Karpas-422 (cell line): ENCODE data around the gene ELOA. TPM values are rescaled to one million over a fixed set of nuclear protein-coding genes. Genes with fewer than 3 reads are reported as not detected.
"Not testable (repeated sequence)": the region's sequence is repeated elsewhere in the genome, so short reads cannot be mapped to it uniquely, and the experiment has no call there.

Source experiments
- DNase-seq: peaks from one replicate; pipeline ENCODE4 v3.0.0-alpha.2; 2015
- H2AFZ ChIP-seq: fragments of 200-600 bp; sonication (generic); 2 replicates; pipeline ENCODE4 v1.6.1; 2014; ENCODE audit warnings: antibody characterized with exemption, low read length, mixed read lengths
- H3K27ac ChIP-seq: fragments of 200-600 bp; sonication (generic); 2 replicates; pipeline ENCODE4 v1.5.1; 2014; ENCODE audit warnings: mild to moderate bottlenecking, low read length, moderate library complexity
- H3K27me3 ChIP-seq: fragments of 200-600 bp; sonication (generic); 2 replicates; pipeline ENCODE4 v1.6.1; 2014; ENCODE audit warnings: low read length, mixed read lengths
- H3K36me3 ChIP-seq: fragments of 200-600 bp; sonication (generic); 2 replicates; pipeline ENCODE4 v1.6.1; 2014; ENCODE audit warnings: low read length, mixed read lengths; ENCODE audit not compliant: insufficient read depth
- H3K4me1 ChIP-seq: fragments of 200-600 bp; sonication (generic); 2 replicates; pipeline ENCODE4 v1.6.1; 2014; ENCODE audit warnings: mild to moderate bottlenecking, low read length, mixed read lengths
- H3K4me2 ChIP-seq: fragments of 200-600 bp; sonication (generic); 2 replicates; pipeline ENCODE4 v1.6.1; 2014; ENCODE audit warnings: low read length, low read depth, mild to moderate bottlenecking; ENCODE audit not compliant: poor library complexity, severe bottlenecking
- H3K4me3 ChIP-seq: fragments of 200-600 bp; sonication (generic); 2 replicates; pipeline ENCODE4 v1.5.1; 2014; ENCODE audit warnings: mild to moderate bottlenecking, antibody characterized with exemption, low read length, mixed read lengths
- H3K79me2 ChIP-seq: fragments of 200-600 bp; sonication (generic); 2 replicates; pipeline ENCODE4 v1.6.1; 2014; ENCODE audit warnings: mild to moderate bottlenecking, low read length, mixed read lengths
- H3K9ac ChIP-seq: fragments of 200-600 bp; sonication (generic); 2 replicates; pipeline ENCODE4 v1.6.0; 2014; ENCODE audit warnings: low read length
- H3K9me2 ChIP-seq: fragments of 200-600 bp; sonication (generic), shearing (Covaris generic); replicated peaks from 2 replicates; pipeline ENCODE4 v1.6.0; 2014; ENCODE audit warnings: mild to moderate bottlenecking, low read length, moderate library complexity; ENCODE audit not compliant: insufficient read depth
- H3K9me3 ChIP-seq: fragments of 300-700, 200-600 bp; sonication (generic); 2 replicates; pipeline ENCODE4 v1.6.1; 2014; ENCODE audit warnings: low read length, mixed read lengths
- H4K20me1 ChIP-seq: fragments of 200-600 bp; sonication (generic); 2 replicates; pipeline ENCODE4 v1.6.1; 2014; ENCODE audit warnings: mild to moderate bottlenecking, antibody characterized with exemption, low read length, low read depth; ENCODE audit not compliant: insufficient read depth
- total RNA-seq: library from RNA; depleted of rRNA; stranded (reverse); fragments of >200 nt; shearing (Covaris generic); gene quantifications from 2 replicates; pipeline ENCODE4 v1.2.3, GENCODE V29; 2014; ENCODE audit warnings: low replicate concordance

Gene ELOA
- total RNA-seq, 1 experiment from 2014 or later: 14.6 TPM

- H3K79me2 ChIP-seq: peaks cover 53% of the 10 kb centered on the region
- H3K4me2 ChIP-seq: not testable (repeated sequence)
These were observed 39.9 kb downstream of the ELOA start for GRCh38 chr1:23783141-23783540.

DNA sequence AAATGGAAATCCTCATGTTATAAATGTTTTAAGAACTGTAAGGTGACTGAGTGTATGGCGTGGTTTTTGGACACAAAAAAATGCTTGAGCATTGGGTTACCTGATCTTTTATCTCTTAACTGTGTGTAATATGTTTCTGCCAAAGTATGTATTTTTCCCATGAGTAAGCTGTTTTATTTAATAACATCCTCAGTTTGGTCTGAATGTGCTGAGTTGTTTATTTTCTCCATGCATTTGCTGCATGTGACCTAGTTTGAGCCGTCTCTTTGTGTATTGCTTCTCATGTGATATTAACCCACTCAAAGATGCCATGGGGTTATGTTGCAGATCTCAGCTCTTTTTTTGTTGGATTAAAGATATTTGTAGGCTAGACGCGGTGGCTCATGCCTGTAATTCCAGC is 41.6 kb downstream of the ELOA start:
- H3K27me3 ChIP-seq: no peaks in the 10 kb centered on the region
- no peak overlapping the region for H3K27ac ChIP-seq
- H3K36me3 ChIP-seq: peaks cover 44% of the 10 kb centered on the region
- peaks cover 13% of the 10 kb centered on the region for H3K4me1 ChIP-seq
- peaks cover under 1% of the 10 kb centered on the region; the same call in 1 of the 2 replicates for H4K20me1 ChIP-seq
- no peak overlapping the region for H3K4me2 ChIP-seq
- no peak overlapping the region for H3K9ac ChIP-seq
- no peak overlapping the region for H3K4me3 ChIP-seq
- peaks cover 37% of the 10 kb centered on the region for H3K79me2 ChIP-seq
- DNase-seq: no peak
- H3K9me3 ChIP-seq: no peaks in the 10 kb centered on the region
- no peak overlapping the region for H2AFZ ChIP-seq
- no peaks in the 10 kb centered on the region for H3K9me2 ChIP-seq

More at GRCh38 chr1:23783141-23783540, 39.9 kb downstream of the ELOA start:
- H2AFZ ChIP-seq, H3K9me2 ChIP-seq, H3K27me3 ChIP-seq, H3K9me3 ChIP-seq, H3K9ac ChIP-seq, DNase-seq, H3K4me3 ChIP-seq, H3K27ac ChIP-seq: not testable (repeated sequence)
- Histone ChIP-seq H3K4me1 (peaks cover 14% of the 10 kb centered on the region), H3K36me3 (peaks cover 47% of the 10 kb centered on the region), H4K20me1 (peaks cover 13% of the 10 kb centered on the region)

DNA sequence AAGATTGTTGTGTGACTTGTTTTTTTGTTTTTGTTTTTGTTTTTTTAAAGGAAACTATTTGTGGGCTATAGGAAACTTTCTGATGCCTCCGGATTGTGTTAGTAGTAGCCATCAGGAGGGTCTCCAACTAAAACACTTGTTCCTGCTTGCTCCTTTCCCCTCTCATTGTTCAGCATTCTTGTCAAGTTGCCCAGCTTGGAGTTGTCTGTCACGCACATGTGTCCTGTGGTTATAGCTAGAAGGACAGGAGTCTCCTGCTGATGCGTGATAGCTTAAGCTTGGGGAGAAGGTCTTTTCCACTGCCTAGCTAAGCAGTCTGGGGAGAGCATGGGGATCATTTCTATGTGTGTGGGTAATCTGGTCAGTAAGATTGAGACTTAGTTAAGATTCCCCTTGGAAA is 44.4 kb downstream of the ELOA start:
- no peak overlapping the region for H3K9ac ChIP-seq
- no peaks in the 10 kb centered on the region for H3K9me3 ChIP-seq
- H3K27ac ChIP-seq: no peak overlapping the region
- H3K36me3 ChIP-seq: peaks cover 32% of the 10 kb centered on the region
- peaks cover 6% of the 10 kb centered on the region; the same call in 1 of the 2 replicates for H4K20me1 ChIP-seq
- no peak overlapping the region for H2AFZ ChIP-seq
- H3K79me2 ChIP-seq: peaks cover 26% of the 10 kb centered on the region
- H3K4me3 ChIP-seq: no peak overlapping the region
- no peaks in the 10 kb centered on the region for H3K27me3 ChIP-seq
- H3K4me1 ChIP-seq: peaks cover 24% of the 10 kb centered on the region
- no peaks in the 10 kb centered on the region for H3K9me2 ChIP-seq
- no peak for DNase-seq
- H3K4me2 ChIP-seq: no peak overlapping the region

DNA sequence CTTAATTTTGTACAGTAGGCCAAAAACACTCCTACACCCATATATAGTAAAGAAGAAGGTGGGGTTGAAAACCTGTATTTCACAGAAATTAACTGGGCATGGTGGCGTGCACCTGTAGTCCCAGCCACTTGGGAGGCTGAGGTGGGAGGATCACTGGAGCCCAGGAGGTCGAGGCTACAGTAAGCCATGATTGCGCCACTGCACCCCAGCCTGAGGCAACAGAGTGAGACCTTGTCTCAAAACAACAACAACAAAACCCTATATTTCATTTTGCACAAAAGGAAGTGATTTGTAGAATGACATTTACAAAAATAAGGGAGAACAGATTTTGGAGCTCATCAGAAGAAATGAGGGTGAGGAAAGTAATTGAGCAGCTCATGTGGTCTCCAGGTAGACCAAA is 45.4 kb downstream of the ELOA start:
- H4K20me1 ChIP-seq: peaks cover 6% of the 10 kb centered on the region; the same call in 1 of the 2 replicates
- DNase-seq: no peak
- peaks cover 24% of the 10 kb centered on the region for H3K4me1 ChIP-seq
- no peaks in the 10 kb centered on the region for H3K9me3 ChIP-seq
- no peaks in the 10 kb centered on the region for H3K9me2 ChIP-seq
- 0 out of 2 replicates have a peak overlapping the region, but pooled peaks have one; percentile 4 for H3K27ac ChIP-seq
- H3K4me2 ChIP-seq: no peak overlapping the region
- H2AFZ ChIP-seq: no peak overlapping the region
- peaks cover 31% of the 10 kb centered on the region for H3K36me3 ChIP-seq
- no peak overlapping the region for H3K9ac ChIP-seq
- H3K4me3 ChIP-seq: no peak overlapping the region
- no peaks in the 10 kb centered on the region for H3K27me3 ChIP-seq
- peaks cover 27% of the 10 kb centered on the region for H3K79me2 ChIP-seq

DNA sequence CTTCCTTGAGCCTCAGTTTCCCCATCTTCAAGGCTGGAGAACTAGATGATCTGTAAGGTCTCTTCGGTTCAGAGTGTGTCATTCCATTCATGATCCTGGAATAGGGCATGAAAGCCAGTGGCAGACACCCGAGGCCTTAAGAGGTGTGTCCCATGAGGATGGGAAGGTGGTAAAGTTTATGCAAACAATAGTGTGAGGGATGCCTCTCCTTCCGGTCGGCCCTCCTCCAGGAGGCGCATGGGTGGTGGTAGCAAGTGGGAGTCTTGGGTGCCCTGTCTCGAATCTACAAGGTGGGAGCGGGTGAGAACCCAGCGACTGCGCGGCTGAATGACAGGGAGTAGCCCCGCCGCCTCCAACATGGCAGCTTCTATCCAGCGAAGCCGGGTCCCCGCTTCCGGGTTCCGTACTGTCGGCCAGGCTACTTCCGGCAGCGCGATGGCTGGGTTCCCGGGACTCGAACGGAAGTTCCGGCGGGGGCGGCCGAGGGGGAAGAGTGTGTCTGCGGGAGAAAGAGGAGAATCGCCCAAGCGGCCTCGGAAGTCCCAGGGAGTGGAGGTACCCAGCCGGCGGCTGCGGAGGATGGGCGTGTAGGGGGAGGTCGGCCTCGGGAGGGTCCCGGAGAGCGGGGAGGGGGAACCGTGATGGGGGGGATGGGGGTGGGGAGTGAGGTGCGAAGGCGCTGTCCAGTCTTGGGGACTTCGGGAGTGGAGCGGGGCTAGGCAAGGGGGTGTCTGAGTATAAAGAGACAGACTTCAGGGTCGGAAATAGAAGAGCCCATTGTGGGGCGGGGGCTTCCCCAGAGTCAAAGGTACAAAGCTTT is 47.6 kb downstream of the ELOA start, which contains the start of gene LYPLA2:
TSS of gene LYPLA2 (plus strand) at position 450 of the 820 bp plus-strand sequence. CDS start 1,538 bp downstream, outside the sequence.
- H3K4me1 ChIP-seq: peaks cover 24% of the 10 kb centered on the region
- H2AFZ ChIP-seq: peak within 1 kb of the TSS; percentile 80
- DNase-seq: peak; percentile 96
- peaks cover 6% of the 10 kb centered on the region; the same call in 1 of the 2 replicates for H4K20me1 ChIP-seq
- H3K9ac ChIP-seq: peak within 1 kb of the TSS; percentile 89
- peak within 1 kb of the TSS; percentile 99 for H3K4me2 ChIP-seq
- H3K9me2 ChIP-seq: no peaks in the 10 kb centered on the region
- peak within 1 kb of the TSS; percentile 96 for H3K4me3 ChIP-seq
- no peaks in the 10 kb centered on the region for H3K27me3 ChIP-seq
- H3K9me3 ChIP-seq: no peaks in the 10 kb centered on the region
- H3K79me2 ChIP-seq: peaks cover 20% of the 10 kb centered on the region
- peak within 1 kb of the TSS; percentile 55 for H3K27ac ChIP-seq
- peaks cover 13% of the 10 kb centered on the region for H3K36me3 ChIP-seq

DNA sequence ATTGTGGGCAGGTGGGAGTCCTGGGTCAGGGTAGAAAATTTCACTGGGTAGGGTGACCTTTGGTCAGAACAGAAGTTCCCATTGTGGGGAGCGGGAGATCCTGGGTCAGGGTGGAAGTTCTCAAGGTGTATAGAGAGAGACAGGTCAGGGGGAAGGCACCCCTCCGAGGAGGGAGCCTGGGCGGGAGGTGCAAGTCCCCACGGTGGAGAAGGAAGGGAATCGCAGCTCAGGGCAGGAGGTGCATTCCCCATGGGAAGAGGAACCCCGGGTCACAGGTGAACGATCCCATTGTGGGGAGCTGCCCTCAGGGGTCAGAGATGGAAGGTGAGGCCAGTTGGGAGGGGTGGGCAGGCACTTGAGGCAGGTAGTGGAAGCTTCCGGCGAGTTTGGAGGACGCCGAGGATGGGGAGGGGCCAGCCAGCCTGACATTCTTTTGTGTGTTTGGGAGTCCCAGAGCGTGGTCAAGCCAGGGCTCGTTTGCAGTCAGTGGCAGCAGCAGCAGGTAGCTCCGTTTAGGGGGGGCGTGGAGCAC is 48.3 kb downstream of the ELOA start:
- Histone ChIP-seq H4K20me1 (peaks cover 6% of the 10 kb centered on the region; the same call in 1 of the 2 replicates), H3K4me2 (peak overlapping the region; percentile 99), H3K9ac (peak overlapping the region; percentile 89), H2AFZ (no peak overlapping the region), H3K4me1 (peaks cover 24% of the 10 kb centered on the region), H3K27ac (peak overlapping the region; percentile 55), H3K9me2 (no peaks in the 10 kb centered on the region), H3K4me3 (peak overlapping the region; percentile 96), H3K9me3 (no peaks in the 10 kb centered on the region), H3K79me2 (peaks cover 20% of the 10 kb centered on the region), H3K36me3 (0 out of 2 replicates have a peak, but pooled peaks cover 9% of the 10 kb centered on the region), H3K27me3 (no peaks in the 10 kb centered on the region)
- DNase-seq: peak; percentile 62

GRCh38 chr1:23792151-23792945 is 49.1 kb downstream of the ELOA start:
- Histone ChIP-seq H3K79me2 (peaks cover 20% of the 10 kb centered on the region), H3K27ac (no peak overlapping the region), H3K4me1 (peaks cover 24% of the 10 kb centered on the region), H3K27me3 (no peaks in the 10 kb centered on the region), H3K9me2 (no peaks in the 10 kb centered on the region), H3K9me3 (no peaks in the 10 kb centered on the region), H2AFZ (no peak overlapping the region), H3K9ac (peak overlapping the region; percentile 89), H4K20me1 (peaks cover 6% of the 10 kb centered on the region; the same call in 1 of the 2 replicates), H3K36me3 (0 out of 2 replicates have a peak, but pooled peaks cover 7% of the 10 kb centered on the region), H3K4me2 (peak overlapping the region; percentile 99), H3K4me3 (peak overlapping the region; percentile 96)
- no peak for DNase-seq
